GF-D8 (cell line): ENCODE results near the gene KIRREL2.
A peak's percentile ranks its signal among the peaks of the same experiment; 100 is the strongest.
"Not testable (repeated sequence)": the region's sequence is repeated elsewhere in the genome, so short reads cannot be mapped to it uniquely, and the experiment has no call there.

Experiments used
- DNase-seq: peaks from one replicate; lab custom pipeline; 2025; lab: John Stamatoyannopoulos, UW

KIRREL2 gene

DNA sequence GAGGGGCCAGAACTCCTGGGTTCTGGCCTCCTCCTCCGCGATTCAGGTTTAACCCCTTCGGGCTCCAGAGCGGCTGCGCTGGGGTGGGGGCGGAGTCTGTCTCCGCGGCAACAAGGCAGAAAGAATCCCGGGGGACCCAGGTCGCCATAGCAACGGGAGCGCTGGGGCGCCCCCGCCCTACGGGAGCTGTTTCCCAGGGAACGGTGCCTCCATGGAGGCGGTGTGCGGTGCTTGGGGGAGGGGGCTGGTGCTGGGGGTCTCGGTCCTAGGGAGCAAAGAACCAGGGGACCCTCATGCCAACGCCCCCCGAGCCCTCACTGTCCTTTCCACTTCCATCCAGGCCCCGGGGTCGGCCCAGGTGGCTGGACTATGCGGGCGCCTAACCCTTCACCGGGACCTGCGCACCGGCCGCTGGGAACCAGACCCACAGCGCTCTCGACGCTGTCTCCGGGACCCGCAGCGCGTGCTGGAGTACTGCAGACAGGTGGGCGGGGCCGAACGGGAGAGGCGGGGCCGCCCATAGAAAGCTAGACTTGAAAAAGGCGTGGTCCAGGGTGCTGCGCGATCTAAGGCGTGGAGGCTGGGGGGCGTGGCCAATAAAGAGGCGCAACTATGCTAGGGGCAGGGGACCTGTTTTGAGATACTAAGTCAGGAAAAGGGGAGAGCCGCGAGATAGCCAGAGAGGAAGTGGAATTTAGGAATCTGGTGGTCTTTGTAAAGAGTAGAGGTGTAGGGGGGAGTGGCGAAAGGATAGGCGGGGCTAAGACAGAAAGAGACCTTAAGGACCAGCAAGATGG lies 12.8 kb downstream of the KIRREL2 start:
- DNase-seq: no peak

DNA sequence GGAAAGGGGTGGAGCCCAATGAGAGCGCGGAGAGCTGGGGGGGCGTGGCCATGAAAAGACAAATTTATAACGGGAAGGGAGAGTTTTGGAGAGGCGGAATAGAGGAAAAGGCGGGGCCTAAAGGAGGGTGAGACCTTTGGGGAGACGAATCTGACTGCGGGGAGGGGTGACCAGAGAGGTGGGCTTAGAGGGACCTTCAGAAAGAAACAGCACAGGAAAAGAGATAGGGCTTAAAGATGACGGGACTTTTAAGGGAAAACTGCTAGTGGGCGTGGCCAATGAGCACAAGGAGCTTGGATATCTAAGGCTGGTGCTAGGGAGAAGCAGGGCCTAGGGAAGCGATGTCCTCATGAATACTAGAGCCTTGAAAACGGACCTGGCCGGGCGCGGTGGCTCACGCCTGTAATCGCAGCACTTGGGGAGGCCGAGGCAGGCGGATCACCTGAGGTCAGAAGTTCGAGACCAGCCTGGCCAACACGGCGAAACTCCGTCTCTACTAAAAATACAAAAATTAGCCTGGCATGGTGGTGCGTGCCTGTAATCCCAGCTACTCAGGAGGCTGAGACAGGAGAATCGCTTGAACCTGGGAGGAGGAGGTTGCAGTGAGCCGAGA lies 13.5 kb downstream of the KIRREL2 start:
- not testable (repeated sequence) for DNase-seq

DNA sequence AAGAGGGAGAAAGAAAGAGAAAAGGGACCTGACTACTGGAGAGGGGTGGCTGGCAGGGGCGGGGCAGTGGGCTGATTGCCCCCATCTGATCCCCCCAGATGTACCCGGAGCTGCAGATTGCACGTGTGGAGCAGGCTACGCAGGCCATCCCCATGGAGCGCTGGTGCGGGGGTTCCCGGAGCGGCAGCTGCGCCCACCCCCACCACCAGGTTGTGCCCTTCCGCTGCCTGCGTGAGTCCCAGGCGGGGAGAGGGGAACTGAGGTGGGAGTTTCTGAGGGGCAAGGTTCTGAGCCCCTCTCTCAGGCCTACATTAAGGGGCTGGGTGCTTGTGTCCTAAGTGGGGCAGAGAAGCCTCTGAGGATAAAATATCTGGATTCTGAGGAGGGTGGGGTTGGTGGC lies 14.1 kb downstream of the KIRREL2 start:
- DNase-seq: no peak

DNA sequence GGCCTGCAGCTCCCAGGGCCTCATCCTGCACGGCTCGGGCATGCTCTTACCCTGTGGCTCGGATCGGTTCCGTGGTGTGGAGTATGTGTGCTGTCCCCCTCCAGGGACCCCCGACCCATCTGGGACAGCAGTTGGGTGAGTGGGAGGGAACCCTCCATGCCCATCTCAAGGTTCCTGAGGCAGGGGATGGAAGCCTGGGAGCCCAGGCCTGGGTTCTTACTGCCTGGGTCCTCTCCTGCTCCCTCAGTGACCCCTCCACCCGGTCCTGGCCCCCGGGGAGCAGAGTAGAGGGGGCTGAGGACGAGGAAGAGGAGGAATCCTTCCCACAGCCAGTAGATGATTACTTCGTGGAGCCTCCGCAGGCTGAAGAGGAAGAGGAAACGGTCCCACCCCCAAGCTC lies 14.9 kb downstream of the KIRREL2 start:
- no peak for DNase-seq

DNA sequence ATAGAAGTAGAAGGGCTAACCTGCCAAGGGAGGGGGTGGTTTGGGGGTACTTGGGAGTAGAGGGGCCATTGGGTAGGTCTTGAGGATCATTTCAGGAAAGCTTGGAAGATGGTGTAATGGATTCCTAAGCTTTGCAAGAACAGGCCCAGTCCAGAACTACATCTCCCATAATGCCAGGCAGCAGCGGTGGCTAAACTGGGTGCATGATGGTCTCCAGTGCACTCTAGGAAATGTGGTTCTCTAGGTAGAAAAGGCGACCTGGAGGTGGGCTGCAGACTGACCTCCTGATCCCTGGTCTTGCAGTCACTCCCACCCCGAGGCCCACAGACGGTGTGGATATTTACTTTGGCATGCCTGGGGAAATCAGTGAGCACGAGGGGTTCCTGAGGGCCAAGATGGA lies 15.5 kb downstream of the KIRREL2 start:
- DNase-seq: no peak

DNA sequence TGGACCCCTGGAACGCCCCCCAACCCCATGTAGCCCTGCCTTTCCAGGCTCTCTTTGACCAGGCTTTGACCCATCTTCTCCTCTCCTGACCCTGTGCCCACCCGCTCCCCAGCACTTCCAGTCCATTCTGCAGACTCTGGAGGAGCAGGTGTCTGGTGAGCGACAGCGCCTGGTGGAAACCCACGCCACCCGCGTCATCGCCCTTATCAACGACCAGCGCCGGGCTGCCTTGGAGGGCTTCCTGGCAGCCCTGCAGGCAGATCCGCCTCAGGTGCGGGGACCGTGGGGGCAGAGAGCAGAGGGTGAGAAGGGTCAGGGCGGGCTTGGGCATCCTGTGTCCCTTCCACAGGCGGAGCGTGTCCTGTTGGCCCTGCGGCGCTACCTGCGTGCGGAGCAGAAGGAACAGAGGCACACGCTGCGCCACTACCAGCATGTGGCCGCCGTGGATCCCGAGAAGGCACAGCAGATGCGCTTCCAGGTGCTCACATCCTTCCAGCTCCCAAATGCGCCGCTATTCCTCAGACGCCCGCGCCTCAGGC lies 17.8 kb downstream of the KIRREL2 start:
- no peak for DNase-seq

DNA sequence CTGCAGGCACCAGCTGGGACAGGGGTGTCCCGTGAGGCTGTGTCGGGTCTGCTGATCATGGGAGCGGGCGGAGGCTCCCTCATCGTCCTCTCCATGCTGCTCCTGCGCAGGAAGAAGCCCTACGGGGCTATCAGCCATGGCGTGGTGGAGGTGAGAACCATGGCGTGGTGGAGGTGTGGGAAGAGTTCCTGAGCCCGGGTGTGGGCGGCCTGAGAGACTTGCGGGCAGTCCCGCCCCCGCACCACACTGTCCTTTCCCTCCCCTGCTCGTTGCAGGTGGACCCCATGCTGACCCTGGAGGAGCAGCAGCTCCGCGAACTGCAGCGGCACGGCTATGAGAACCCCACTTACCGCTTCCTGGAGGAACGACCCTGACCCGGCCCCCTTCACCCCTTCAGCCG lies 22.4 kb downstream of the KIRREL2 start:
- DNase-seq: no peak

DNA sequence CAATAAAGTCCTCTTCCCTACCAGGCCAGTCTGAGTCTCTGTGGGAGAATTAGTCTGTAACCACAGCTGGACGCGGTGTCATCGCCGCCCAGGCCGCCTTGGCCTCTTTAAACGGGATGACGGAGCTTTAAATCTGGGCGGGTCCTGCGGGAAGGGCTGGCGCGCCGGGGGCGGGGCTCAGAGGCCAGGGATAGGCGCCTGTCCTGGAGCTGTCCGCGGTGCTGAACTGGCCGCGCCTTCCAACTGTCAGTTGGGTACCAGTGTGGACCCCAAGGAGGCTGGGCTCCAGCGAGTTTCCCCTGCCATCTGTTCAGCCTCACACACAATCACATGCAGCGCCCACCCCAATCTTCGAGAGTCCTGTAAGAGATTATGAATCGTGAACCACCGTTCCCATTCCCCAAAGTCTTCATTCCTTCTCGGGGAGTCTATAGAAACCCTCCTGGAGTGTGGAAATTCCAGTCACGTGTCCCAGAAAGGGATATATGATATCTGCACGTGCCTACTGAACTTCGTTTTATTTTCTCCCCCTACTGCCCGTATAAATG lies 23.1 kb downstream of the KIRREL2 start:
- DNase-seq: no peak

DNA sequence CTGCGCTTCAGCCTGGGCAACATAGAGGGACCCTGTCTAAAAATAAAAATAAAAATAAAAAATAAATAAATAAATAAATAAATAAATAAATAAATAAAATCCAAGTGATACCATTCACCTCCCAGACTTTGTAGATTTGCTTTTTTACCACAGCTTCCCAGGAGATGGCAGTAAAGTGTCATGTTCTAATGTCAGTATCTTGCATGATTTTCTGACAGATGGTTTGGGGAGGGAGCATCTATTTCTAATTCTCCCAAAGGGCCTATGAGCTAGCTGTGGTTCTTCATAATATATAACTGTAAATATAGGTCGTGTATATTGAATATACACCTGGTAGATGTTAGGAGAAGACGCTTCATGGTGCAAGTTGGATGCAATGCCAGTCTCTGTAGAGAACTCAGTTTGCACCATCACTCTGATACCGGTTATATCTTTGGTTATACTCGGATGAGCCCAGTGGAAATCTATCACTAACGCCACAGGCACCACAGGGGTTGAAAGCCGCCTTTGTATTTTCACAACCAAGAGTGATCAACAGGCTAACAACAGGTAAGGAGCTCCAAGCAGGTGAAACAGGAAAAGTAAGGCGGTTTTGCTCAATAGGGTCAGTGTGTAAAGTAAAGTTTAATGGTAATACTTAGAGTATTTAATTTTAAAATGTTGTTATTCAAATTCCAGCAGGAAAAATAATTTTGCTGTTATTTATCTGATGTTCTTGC lies 25.6 kb downstream of the KIRREL2 start:
- peak; percentile 4 for DNase-seq

DNA sequence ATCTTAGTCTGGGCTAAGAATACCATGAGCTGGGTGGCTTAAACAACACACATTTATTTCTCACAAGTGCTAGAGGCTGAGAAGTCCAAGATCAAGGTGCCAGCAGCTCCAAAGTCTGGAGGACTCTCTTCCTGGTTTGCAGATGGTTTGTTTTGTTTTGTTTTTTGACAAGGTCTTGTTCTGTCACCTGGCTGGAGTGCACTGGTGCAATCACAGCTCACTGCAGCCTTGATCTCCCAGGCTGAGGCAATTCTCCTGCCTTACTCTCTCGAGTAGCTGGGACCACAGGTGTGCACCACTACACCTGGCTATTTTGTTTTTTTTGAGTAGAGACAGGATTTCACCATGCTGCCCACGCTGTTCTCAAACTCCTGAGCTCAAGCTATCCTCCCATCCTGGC lies 27.2 kb downstream of the KIRREL2 start:
- DNase-seq: no peak

DNA sequence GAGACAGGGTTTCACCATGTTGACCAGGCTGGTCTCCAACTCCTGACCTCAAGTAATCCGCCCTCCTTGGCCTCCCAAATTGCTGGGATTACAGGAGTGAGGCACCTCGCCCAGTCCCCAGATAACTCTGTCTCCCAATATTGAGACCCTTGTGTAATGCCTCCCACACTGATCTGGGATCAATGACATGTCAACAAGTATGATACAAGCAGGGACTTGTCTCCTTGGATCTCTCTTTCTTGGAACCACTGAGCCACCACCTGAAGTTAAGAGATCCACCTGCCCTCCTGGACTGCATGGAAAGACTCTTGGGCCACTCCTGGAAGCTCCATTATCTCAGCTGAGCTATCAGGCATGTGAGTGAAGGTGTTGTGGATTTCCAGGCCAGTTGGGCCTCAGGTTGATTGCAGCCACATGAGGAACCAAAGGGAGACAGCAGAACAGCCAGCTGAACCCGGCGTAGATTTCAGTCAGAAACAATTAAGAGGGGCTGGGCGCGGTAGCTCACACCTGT lies 28.6 kb downstream of the KIRREL2 start:
- DNase-seq: no peak

DNA sequence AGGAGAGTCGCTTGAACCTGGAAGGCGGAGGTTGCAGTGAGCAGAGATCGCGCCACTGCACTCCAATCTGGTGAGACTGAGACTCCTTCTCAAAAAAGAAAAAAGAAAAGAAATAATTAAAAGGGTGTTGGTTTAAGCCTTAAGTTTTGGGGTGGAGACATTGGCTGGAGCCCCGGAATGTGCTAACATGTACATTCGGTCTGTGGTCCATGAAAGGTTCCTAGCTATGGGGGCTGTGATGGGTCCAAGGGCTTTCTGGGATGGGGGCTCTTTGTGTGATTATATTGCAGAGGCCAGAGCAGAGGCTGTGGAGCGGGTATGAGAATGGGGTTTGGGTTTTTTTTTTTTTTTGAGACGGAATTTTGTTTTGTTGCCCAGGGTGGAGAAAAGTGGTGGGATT lies 29.2 kb downstream of the KIRREL2 start:
- DNase-seq: no peak

DNA sequence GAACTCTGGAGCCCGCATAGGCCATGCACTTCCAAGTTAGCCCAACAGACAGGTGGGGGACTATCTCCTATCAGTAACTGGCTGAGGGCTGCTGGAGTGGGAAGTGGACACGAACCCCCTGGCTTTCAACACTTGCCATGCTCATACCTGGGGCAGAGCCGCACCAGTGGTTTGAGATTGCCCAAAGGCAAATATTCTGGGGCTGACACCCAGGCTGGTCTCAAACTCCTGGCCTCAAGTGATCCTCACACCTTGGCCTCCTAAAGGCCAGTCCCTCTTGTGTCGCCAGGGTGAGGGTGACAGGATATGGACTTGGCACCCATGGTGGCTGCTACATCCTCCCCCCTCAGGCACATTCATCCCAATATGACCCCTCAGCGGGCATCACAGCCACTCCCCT lies 30.5 kb downstream of the KIRREL2 start:
- no peak for DNase-seq

DNA sequence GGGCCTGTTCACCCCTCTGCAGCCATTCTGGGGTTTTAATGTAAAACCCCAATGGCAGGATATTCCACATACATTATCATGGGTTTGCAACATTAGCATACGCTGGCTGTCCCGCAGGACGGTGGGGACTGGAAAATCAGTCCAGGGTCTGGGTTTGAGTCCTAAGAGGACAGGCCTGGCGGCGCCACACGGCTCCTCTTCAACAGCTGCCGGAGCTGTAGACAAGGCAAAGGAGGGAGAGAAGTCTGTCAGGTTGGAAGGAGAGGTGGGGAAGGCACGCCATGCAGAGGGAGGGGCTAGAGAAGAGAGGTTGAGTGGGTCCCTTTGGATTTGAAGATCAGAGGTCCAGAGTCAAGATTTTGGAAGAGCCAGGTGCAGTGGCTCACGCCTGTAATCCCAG lies 31.7 kb downstream of the KIRREL2 start:
- no peak for DNase-seq

DNA sequence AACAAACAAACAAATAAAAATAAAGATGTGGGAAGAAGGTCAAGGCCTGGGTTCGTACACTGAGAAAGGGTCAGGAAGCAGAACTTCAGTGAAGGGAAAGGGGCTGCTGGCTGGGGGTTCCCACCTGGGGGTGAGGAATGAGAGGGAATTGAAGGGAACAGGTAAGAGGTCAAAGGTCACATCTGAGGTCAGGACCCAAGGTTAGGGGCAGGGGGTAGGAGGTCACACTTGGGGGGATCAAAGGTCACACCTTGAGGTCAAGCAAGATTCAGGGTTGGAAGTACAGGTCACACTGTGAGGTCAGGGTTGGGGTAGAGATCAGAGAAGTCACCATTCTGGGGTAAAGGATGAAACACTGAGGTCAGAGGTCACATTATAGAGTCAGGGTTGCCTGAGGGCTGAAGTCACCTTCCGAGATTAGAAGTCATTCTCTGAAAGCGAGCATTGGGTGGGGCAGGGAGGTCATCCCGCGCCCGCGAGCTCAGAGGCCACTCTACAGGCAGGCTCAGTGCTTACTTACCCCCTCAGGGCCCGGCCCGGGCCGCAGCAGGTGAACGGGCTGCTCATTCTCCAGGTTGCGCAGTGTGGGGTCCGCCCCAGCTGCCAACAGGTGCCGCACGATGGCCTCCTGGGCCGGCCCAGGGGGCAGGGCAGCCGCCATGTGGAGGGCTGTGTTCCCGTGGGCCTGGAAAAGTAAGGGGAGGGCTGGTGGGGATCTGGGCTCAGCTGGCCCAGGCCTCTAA lies 32.8 kb downstream of the KIRREL2 start:
- no peak for DNase-seq

DNA sequence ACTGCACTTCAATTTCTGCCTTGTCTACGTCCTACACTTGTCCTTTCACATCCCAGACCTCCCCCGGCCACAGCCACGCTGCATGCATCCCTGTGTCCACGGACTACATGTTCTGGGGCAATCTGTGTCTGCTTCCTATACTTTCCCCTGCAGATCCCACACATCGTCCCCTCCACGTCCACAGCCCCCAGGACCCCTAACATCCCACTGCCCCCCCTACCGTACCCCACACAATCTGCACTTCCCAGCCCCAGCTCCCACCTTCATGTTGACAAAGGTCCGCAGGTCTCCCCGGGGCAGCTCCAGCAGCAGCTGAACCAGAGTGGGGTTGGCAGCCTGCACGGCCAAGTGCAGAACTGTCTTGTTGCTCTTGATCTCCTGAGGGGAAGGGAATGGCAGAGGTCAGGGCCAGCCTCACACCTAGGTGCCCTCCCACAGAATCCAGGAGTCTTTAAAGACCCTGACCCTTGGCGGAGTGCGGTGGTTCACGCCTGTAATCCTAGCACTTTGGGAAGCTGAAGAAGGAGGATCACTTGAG lies 33.5 kb downstream of the KIRREL2 start:
- no peak for DNase-seq

DNA sequence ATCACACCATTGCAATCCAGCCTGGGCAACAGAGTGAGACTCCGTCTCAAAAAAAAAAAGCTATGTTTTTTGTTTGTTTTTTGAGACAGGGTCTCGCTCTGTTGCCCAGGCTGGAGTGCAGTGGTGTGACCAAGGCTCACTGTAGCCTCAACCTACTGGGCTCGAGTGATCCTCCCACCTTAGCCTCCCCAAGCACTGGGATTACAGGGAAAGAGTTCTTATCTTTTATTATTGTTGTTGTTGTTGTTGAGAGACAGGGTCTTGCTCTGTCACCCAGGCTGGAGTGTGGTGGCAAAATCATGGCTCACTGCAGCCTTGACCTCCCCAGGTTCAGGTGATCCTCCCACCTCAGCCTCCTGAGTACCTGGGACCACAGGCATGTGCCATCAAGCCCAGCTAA lies 35.1 kb downstream of the KIRREL2 start:
- not testable (repeated sequence) for DNase-seq

DNA sequence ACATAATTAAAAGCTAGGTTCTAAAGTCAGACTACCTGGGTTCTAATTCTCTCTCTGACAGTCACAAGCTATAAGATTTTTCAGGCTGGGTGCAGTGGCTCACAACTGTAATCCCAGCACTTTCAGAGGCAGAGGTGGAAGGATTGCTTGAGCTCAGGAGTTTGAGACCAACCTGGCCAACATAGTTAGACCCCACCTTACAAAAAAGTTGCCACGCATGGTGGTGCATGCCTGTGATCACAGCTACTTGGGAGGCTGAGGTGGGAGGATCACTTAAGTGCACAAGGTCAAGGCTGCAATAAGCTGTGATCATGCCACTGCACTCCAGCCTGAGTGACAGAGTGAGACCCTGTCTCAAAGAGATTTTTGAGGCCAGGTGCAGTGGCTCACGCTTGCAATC lies 37.6 kb downstream of the KIRREL2 start:
- DNase-seq: no peak

DNA sequence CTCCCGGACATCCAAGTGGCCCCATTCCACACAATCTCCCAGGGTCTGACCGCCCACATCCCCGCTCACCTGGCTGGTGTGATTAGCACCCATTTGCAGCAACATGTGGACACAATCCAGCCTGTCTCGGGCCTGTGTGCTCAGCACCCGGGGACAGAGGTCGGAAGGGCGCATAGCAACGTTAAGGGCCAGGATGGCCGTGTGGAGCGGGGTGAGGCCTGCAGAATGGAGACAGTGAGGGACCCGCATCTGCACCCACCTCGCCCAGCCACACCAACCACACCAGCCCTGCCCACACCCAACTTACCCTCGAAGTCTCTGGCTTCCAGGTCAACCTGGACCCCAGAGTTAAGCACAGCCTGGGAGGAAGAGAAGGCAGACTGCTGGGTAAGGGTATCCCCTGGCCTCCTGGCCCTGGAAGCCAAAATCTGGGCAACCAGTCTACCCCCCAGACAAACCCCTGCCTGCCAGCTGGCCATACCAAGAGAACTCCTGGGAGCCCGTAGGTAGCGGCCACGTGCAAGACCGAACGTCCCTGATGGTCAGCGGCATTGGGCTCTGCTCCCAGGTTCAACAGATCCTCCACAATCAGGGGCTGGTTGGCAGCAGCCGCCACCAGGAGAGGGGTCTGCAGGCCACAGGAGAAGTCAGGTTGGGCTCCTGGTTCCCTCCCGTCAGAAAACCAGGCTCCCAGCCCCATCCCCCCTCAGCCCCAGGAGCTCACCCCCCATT lies 39.4 kb downstream of the KIRREL2 start:
- DNase-seq: no peak

DNA sequence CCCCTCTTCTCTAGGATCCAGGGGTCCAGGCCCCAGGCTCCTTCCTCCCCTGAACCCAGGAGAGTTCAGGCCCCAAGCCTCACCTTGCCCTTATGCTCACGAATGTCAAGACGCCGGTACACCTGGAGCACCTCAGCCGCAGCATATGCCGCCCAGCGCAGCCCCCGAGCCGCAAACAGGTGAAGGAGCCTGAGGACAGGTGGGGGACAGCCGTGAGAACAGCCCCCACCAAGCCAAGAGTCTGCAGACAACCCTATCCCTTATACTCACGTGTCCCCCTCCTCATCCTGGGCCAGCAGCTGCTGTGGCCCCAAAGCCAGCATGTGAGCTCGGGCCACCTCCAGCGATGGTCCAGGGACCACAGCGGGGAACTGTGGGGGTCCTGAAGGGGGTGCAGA lies 39.9 kb downstream of the KIRREL2 start:
- no peak for DNase-seq
